Colonic mucosa (tissue), 4 donors: ENCODE results near the gene EP400. TPM values are rescaled to one million over a fixed set of nuclear protein-coding genes. Genes with fewer than 3 reads are reported as not detected.

Experiments used
- DNase-seq: peaks from one replicate; pipeline ENCODE4 v3.0.0-alpha.2; 2020
- H3K27ac ChIP-seq: fragments of 200-600 bp; one replicate; pipeline ENCODE4 v1.8.0; 2021
- H3K27me3 ChIP-seq: fragments of 200-600 bp; one replicate; pipeline ENCODE4 v1.8.0; 2021
- H3K36me3 ChIP-seq: fragments of 200-600 bp; one replicate; pipeline ENCODE4 v1.8.0; 2021
- H3K4me1 ChIP-seq: fragments of 200-600 bp; one replicate; pipeline ENCODE4 v1.8.0; 2021; ENCODE audit warnings: mild to moderate bottlenecking
- H3K4me3 ChIP-seq: fragments of 200-600 bp; one replicate; pipeline ENCODE4 v1.8.0; 2021
- H3K9ac ChIP-seq, 2 donors: one replicate each; pipeline ENCODE4 v1.7.0; 2013; ENCODE audit warnings: control low read depth in 2 of 2, low read depth in 2 of 2, low read length in 2 of 2
- H3K9me3 ChIP-seq: fragments of 200-600 bp; one replicate; pipeline ENCODE4 v1.8.0; 2021
- CTCF ChIP-seq: fragments of 200-600 bp; IDR thresholded peaks from one replicate; pipeline ENCODE4 v1.8.0; 2022; ENCODE audit warnings: antibody characterized with exemption, mild to moderate bottlenecking
- intact Hi-C: fragments of 100-400 bp; cut with DNase I; formaldehyde crosslinking; loops from one replicate; pipeline ENCODE4 v1.14.1; 2022
- total RNA-seq, 2 donors: library from RNA; stranded (reverse); fragmentation: NEBNext Ultra II Directional in 1 of 2; extraction: Animal tissue kit (Norgen Biotek cat#: 25700) in 1 of 2; gene quantifications; one replicate each; pipeline ENCODE4 v1.2.1, GENCODE V29; 2021
- donor health status: healthy.
- donor health status: DM: no; HTN: no; CAD: no.
- donor health status: DM: no; HTN: no; CAD: no.

EP400 gene
- total RNA-seq, 2 donors from 2014 or later, result 23.3 to 39.0 TPM

GRCh38 chr12:132014915-132015280 lies 65.2 kb downstream of the EP400 start:
- Histone ChIP-seq H3K27ac (no peak overlapping the region), H3K9me3 (no peaks in the 10 kb centered on the region), H3K27me3 (no peaks in the 10 kb centered on the region), H3K4me3 (no peak overlapping the region), H3K4me1 (no peaks in the 10 kb centered on the region), H3K36me3 (peaks cover 20% of the 10 kb centered on the region), H3K9ac (no peak overlapping the region)
- intact Hi-C loops, result no loop called here
- no peak for DNase-seq
- TF ChIP-seq CTCF, result no peak

- no peak for DNase-seq
- peaks cover 20% of the 10 kb centered on the region for H3K36me3 ChIP-seq
- no peak overlapping the region for H3K4me3 ChIP-seq
- no peaks in the 10 kb centered on the region for H3K27me3 ChIP-seq
- intact Hi-C loops, result no loop called here
- H3K9me3 ChIP-seq, result no peaks in the 10 kb centered on the region
- no peaks in the 10 kb centered on the region for H3K4me1 ChIP-seq
- H3K27ac ChIP-seq, result no peak overlapping the region
- no peak overlapping the region for H3K9ac ChIP-seq
- no peak for TF ChIP-seq CTCF
Measured at GRCh38 chr12:132015686-132016430, 66.1 kb downstream of the EP400 start.

DNA sequence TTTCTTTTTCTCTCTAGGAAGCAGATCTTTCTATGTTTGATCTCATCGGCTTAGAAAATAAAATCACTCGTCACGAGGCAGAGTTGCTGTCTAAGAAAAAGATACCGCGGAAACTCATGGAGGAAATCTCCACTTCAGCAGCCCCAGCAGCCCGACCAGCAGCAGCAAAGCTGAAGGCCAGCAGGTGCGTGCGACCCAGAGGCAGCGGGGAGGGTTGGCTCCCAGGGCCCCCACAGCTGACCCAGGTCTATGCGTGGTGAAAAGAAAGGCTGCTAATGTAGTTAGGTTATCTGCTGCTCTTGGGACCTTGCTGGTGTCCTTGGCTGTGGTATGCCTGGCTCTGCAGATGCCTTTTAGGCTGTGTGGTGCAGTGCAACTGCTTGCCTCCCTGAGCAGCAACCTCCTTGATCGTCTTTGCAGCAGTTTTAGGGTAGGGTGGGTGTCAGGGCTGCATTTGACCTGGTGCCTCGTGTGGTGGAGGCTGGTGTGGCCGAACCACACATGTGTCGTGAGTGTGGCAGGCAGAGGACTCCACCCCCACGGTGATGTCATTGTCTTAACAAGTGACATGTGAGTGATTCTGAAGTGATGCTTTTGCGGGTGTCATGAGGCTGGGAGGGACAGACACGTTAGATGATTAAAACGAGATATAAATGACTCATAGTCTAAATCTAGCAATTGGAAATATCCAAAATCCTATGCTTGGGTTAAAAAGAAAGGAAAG lies 68.6 kb downstream of the EP400 start:
- Histone ChIP-seq H3K4me3 (no peak overlapping the region), H3K27me3 (no peaks in the 10 kb centered on the region), H3K4me1 (no peaks in the 10 kb centered on the region), H3K27ac (no peak overlapping the region), H3K9me3 (no peaks in the 10 kb centered on the region), H3K36me3 (peaks cover 20% of the 10 kb centered on the region), H3K9ac (no peak overlapping the region)
- intact Hi-C loops, result no loop called here
- DNase-seq, result no peak
- no peak for TF ChIP-seq CTCF

GRCh38 chr12:132019891-132020290 lies 70.1 kb downstream of the EP400 start:
- Histone ChIP-seq H3K4me1 (no peaks in the 10 kb centered on the region), H3K9me3 (no peaks in the 10 kb centered on the region), H3K36me3 (peaks cover 15% of the 10 kb centered on the region), H3K27ac (no peak overlapping the region), H3K27me3 (no peaks in the 10 kb centered on the region), H3K4me3 (no peak overlapping the region), H3K9ac (no peak overlapping the region)
- intact Hi-C loops, result no loop called here
- TF ChIP-seq CTCF, result no peak
- DNase-seq, result no peak

- Histone ChIP-seq H3K4me3 (no peak overlapping the region), H3K9ac (no peak overlapping the region), H3K27me3 (no peaks in the 10 kb centered on the region), H3K9me3 (no peaks in the 10 kb centered on the region), H3K4me1 (no peaks in the 10 kb centered on the region), H3K27ac (no peak overlapping the region), H3K36me3 (peaks cover 11% of the 10 kb centered on the region)
- no peak for TF ChIP-seq CTCF
- intact Hi-C loops, result no loop called here
- no peak for DNase-seq
Measured at GRCh38 chr12:132020292-132020691, 70.5 kb downstream of the EP400 start.
